ENCODE data around the gene OTOF. TPM values are rescaled to one million over a fixed set of nuclear protein-coding genes. Genes with fewer than 3 reads are reported as not detected.
A peak's percentile ranks its signal among the peaks of the same experiment; 100 is the strongest.

OTOF gene
- total and polyA plus RNA-seq, 2 donors (not counting 3 experiments of a cell fraction or from before 2014, with no cell fraction given), result 0.06 to 0.22 TPM

GRCh38 chr2:26503231-26503880 is 25.4 kb upstream of the OTOF start:
- Histone ChIP-seq H3K9me3 (replicated peaks; ENCODE audit: control insufficient read depth, insufficient read depth, low read length) (no peaks in the 10 kb centered on the region), H3K27me3 (ENCODE audit: control insufficient read depth in 2 of 2, insufficient read depth in 2 of 2, low read length in 2 of 2) (peaks cover 0 to under 1% of the 10 kb centered on the region in 2 experiments), H3K27ac (ENCODE audit: insufficient read depth, low read depth, low read length) (no peak overlapping the region), H3K9me1 (replicated peaks; ENCODE audit: control insufficient read depth, extremely low read depth, insufficient read depth, low read length) (no peaks in the 10 kb centered on the region), H2AFZ (ENCODE audit: low read depth, low read length) (peak overlapping the region; percentile 97), H3K4me1 (ENCODE audit: control insufficient read depth, extremely low read depth, insufficient read depth, low read length) (no peaks in the 10 kb centered on the region), H3K36me3 (ENCODE audit: control insufficient read depth in 2 of 2, extremely low read depth in 1 of 2, insufficient read depth in 2 of 2, low read length in 2 of 2) (no peaks in the 10 kb centered on the region), H3K9ac (replicated peaks; ENCODE audit: extremely low read depth, insufficient read depth, low read length) (no peak overlapping the region), H3K4me2 (ENCODE audit: insufficient read depth, low read length) (peak overlapping the region; percentile 78), H3K79me2 (ENCODE audit: control insufficient read depth, insufficient read depth, low read length) (no peaks in the 10 kb centered on the region), H3K4me3 (replicated peaks in 1 of 3; ENCODE audit: insufficient read depth in 1 of 3, low read depth in 1 of 3, low read length in 3 of 3) (peak overlapping the region; percentile 8 to 23 (median 9)), H4K20me1 (replicated peaks; ENCODE audit: control insufficient read depth, extremely low read depth, insufficient read depth, low read length) (no peaks in the 10 kb centered on the region)
- peak; percentile 81 for FAIRE-seq
- TF ChIP-seq MAX (IDR thresholded peaks at IDR 0.05; ENCODE audit: insufficient read depth, insufficient read length), result no peak
- no peak for TF ChIP-seq EZH2 (IDR thresholded peaks at IDR 0.05; ENCODE audit: borderline replicate concordance, low read depth, low read length, severe bottlenecking)
- peak; percentile 90 to 95 for TF ChIP-seq CTCF (IDR thresholded peaks at IDR 0.05; ENCODE audit: extremely low read depth in 1 of 2, insufficient read depth in 1 of 2, low read depth in 1 of 2, low read length in 2 of 2)
- intact Hi-C loops (cut with micrococcal nuclease), result loop anchor here (1.0 kb wide), 3 partner anchors 11 to 75 kb away; no protein-coding TSS in a partner anchor
- POLR2A ChIA-PET, result interaction anchor here (0.6 kb wide), 1 partner anchor 9 kb away, joined by 3 read pairs; no protein-coding TSS in a partner anchor
- dilution Hi-C loops (cut with MboI; ENCODE audit: extremely low pct_ligation_motif_present, low sequenced_read_pairs), result no loop called here
- DNase-seq (ENCODE audit: low read depth, low spot score), result peak; percentile 71
- CTCF ChIA-PET, result interaction anchor here (0.5 to 4.4 kb wide), 12 partner anchors 11 to 257 kb away, joined by 3 to 35 read pairs (median 4); partner anchors contain the start of gene ADGRF3
- no TSS peak for BruUV-seq (replicated peaks)

- dilution Hi-C loops (cut with MboI; ENCODE audit: extremely low pct_ligation_motif_present, low sequenced_read_pairs) (no loop called here), intact Hi-C loops (cut with micrococcal nuclease) (no loop called here)
- H3K79me2 ChIP-seq (ENCODE audit: control insufficient read depth, insufficient read depth, low read length), result no peaks in the 10 kb centered on the region
- H3K27me3 ChIP-seq (ENCODE audit: control insufficient read depth in 2 of 2, insufficient read depth in 2 of 2, low read length in 2 of 2), result no peaks in the 10 kb centered on the region
- no TSS peak for BruUV-seq (replicated peaks)
- H2AFZ ChIP-seq (ENCODE audit: low read depth, low read length), result no peak overlapping the region
- no peak for FAIRE-seq
- no peaks in the 10 kb centered on the region for H4K20me1 ChIP-seq (replicated peaks; ENCODE audit: control insufficient read depth, extremely low read depth, insufficient read depth, low read length)
- H3K9me1 ChIP-seq (replicated peaks; ENCODE audit: control insufficient read depth, extremely low read depth, insufficient read depth, low read length), result no peaks in the 10 kb centered on the region
- TF ChIP-seq MYC (IDR thresholded peaks at IDR 0.05; ENCODE audit: low read depth, low read length), result no peak
- no peak for TF ChIP-seq GATA2 (IDR thresholded peaks at IDR 0.05; ENCODE audit: insufficient read depth, insufficient read length, low read depth, low read length)
- no peak for TF ChIP-seq CTCF (IDR thresholded peaks at IDR 0.05; ENCODE audit: extremely low read depth in 1 of 2, insufficient read depth in 1 of 2, low read depth in 1 of 2, low read length in 2 of 2)
- no peak for TF ChIP-seq MAX (IDR thresholded peaks at IDR 0.05; ENCODE audit: insufficient read depth, insufficient read length)
- no peak for TF ChIP-seq JUN (IDR thresholded peaks at IDR 0.05; ENCODE audit: borderline replicate concordance, insufficient read depth, insufficient read length, low read depth)
- TF ChIP-seq EZH2 (IDR thresholded peaks at IDR 0.05; ENCODE audit: borderline replicate concordance, low read depth, low read length, severe bottlenecking), result no peak
- no peaks in the 10 kb centered on the region for H3K9me3 ChIP-seq (replicated peaks; ENCODE audit: control insufficient read depth, insufficient read depth, low read length)
- no peak overlapping the region for H3K4me3 ChIP-seq (replicated peaks in 1 of 3; ENCODE audit: insufficient read depth in 1 of 3, low read depth in 1 of 3, low read length in 3 of 3)
- DNase-seq (ENCODE audit: low read depth, low spot score), result no peak
- H3K9ac ChIP-seq (replicated peaks; ENCODE audit: extremely low read depth, insufficient read depth, low read length), result no peak overlapping the region
- peaks cover 19% of the 10 kb centered on the region for H3K4me1 ChIP-seq (ENCODE audit: control insufficient read depth, extremely low read depth, insufficient read depth, low read length)
- no peak overlapping the region for H3K27ac ChIP-seq (ENCODE audit: insufficient read depth, low read depth, low read length)
- CTCF ChIA-PET, result interaction anchor here (4.4 kb wide), 1 partner anchor 30 kb away, joined by 15 read pairs; no protein-coding TSS in a partner anchor
- POLR2A ChIA-PET, result no interaction called here
- no peak overlapping the region for H3K4me2 ChIP-seq (ENCODE audit: insufficient read depth, low read length)
- H3K36me3 ChIP-seq (ENCODE audit: control insufficient read depth in 2 of 2, extremely low read depth in 1 of 2, insufficient read depth in 2 of 2, low read length in 2 of 2), result no peaks in the 10 kb centered on the region
Measured at GRCh38 chr2:26500406-26500805, 22.5 kb upstream of the OTOF start.

Data from endothelial cell of umbilical vein (primary cell).